Effector memory CD8-positive, alpha-beta T cell (primary cell): ENCODE results near the gene GALC.

Experiments used
- ATAC-seq: fragments of 150-1000 bp; cut with Tn5 transposase; replicated peaks from 2 replicates; pipeline ENCODE4 v1.10.0; 2021; ENCODE audit warnings: mild to moderate bottlenecking, moderate library complexity
- DNase-seq, 3 experiments: peaks; one replicate each; pipeline ENCODE4 v3.0.0; 2021
- H3K27ac Mint-ChIP-seq, 2 donors: one replicate each; pipeline ENCODE4 v1.8.0; 2022; ENCODE audit warnings: mild to moderate bottlenecking in 2 of 2, mixed read lengths in 2 of 2, moderate library complexity in 2 of 2
- H3K27me3 Mint-ChIP-seq, 2 donors: one replicate each; pipeline ENCODE4 v1.8.0; 2022; ENCODE audit warnings: mixed read lengths in 2 of 2
- H3K36me3 Mint-ChIP-seq: one replicate; pipeline ENCODE4 v1.8.0; 2022; ENCODE audit warnings: mild to moderate bottlenecking, moderate library complexity, mixed read lengths; ENCODE audit not compliant: insufficient read depth
- H3K4me1 Mint-ChIP-seq, 2 donors: one replicate each; pipeline ENCODE4 v1.8.0; 2022; ENCODE audit warnings: low read depth in 2 of 2, mixed read lengths in 2 of 2
- H3K4me3 Mint-ChIP-seq, 2 donors: one replicate each; pipeline ENCODE4 v1.8.0; 2022; ENCODE audit warnings: mild to moderate bottlenecking in 2 of 2, mixed read lengths in 2 of 2, moderate library complexity in 2 of 2
- H3K9me3 Mint-ChIP-seq, 2 donors: one replicate each; pipeline ENCODE4 v1.8.0; 2022; ENCODE audit warnings: mixed read lengths in 2 of 2

The GALC gene

GRCh38 chr14:87916103-87916885 lies 76.7 kb downstream of the GALC start:
- H3K36me3 Mint-ChIP-seq: peaks cover 7% of the 10 kb centered on the region
- peaks cover 12 to 21% of the 10 kb centered on the region in 2 donors for H3K9me3 Mint-ChIP-seq
- no peak overlapping the region for H3K4me3 Mint-ChIP-seq
- no peaks in the 10 kb centered on the region for H3K4me1 Mint-ChIP-seq
- H3K27ac Mint-ChIP-seq: no peak overlapping the region
- no peak for ATAC-seq
- no peak for DNase-seq
- peaks cover 28 to 41% of the 10 kb centered on the region in 2 donors for H3K27me3 Mint-ChIP-seq

- Mint-ChIP-seq H3K4me1 (no peaks in the 10 kb centered on the region), H3K36me3 (peaks cover 5% of the 10 kb centered on the region), H3K27me3 (peaks cover 26 to 29% of the 10 kb centered on the region in 2 donors), H3K9me3 (peaks cover 2 to 12% of the 10 kb centered on the region in 2 donors), H3K4me3 (no peak overlapping the region), H3K27ac (no peak overlapping the region)
- no peak for ATAC-seq
- no peak for DNase-seq
Observed at GRCh38 chr14:87908550-87908949, 84.4 kb downstream of the GALC start.

- ATAC-seq: no peak
- H3K4me3 Mint-ChIP-seq: no peak overlapping the region
- no peaks in the 10 kb centered on the region for H3K9me3 Mint-ChIP-seq
- peaks cover 3% of the 10 kb centered on the region for H3K36me3 Mint-ChIP-seq
- H3K27ac Mint-ChIP-seq: no peak overlapping the region
- DNase-seq: no peak
- H3K27me3 Mint-ChIP-seq: peaks cover 35 to 40% of the 10 kb centered on the region in 2 donors
- no peaks in the 10 kb centered on the region for H3K4me1 Mint-ChIP-seq
Observed at GRCh38 chr14:87901652-87902051, 91.3 kb downstream of the GALC start.

- H3K27me3 Mint-ChIP-seq: peaks cover 37 to 43% of the 10 kb centered on the region in 2 donors
- no peaks in the 10 kb centered on the region for H3K9me3 Mint-ChIP-seq
- H3K4me3 Mint-ChIP-seq: no peak overlapping the region
- H3K4me1 Mint-ChIP-seq: no peaks in the 10 kb centered on the region
- no peak for ATAC-seq
- no peak overlapping the region for H3K27ac Mint-ChIP-seq
- H3K36me3 Mint-ChIP-seq: peaks cover 3% of the 10 kb centered on the region
- DNase-seq: no peak
Observed at GRCh38 chr14:87901236-87901635, 91.7 kb downstream of the GALC start.

- no peak for ATAC-seq
- Mint-ChIP-seq H3K9me3 (no peaks in the 10 kb centered on the region), H3K27me3 (peaks cover 28 to 31% of the 10 kb centered on the region in 2 donors), H3K4me1 (no peaks in the 10 kb centered on the region), H3K27ac (no peak overlapping the region), H3K4me3 (no peak overlapping the region), H3K36me3 (peaks cover 3% of the 10 kb centered on the region)
- DNase-seq: no peak
Observed at GRCh38 chr14:87899228-87899627, 93.8 kb downstream of the GALC start.

- Mint-ChIP-seq H3K9me3 (no peaks in the 10 kb centered on the region), H3K4me3 (no peak overlapping the region), H3K36me3 (no peaks in the 10 kb centered on the region), H3K27me3 (peaks cover 21 to 23% of the 10 kb centered on the region in 2 donors), H3K4me1 (no peaks in the 10 kb centered on the region), H3K27ac (no peak overlapping the region)
- ATAC-seq (no peak), DNase-seq (no peak)
Observed at GRCh38 chr14:87898301-87898700, 94.7 kb downstream of the GALC start.

GRCh38 chr14:87896393-87897380 lies 96.3 kb downstream of the GALC start:
- Mint-ChIP-seq H3K27ac (no peak overlapping the region), H3K36me3 (no peaks in the 10 kb centered on the region), H3K27me3 (peaks cover 21% of the 10 kb centered on the region in 2 donors), H3K4me1 (no peaks in the 10 kb centered on the region), H3K9me3 (no peaks in the 10 kb centered on the region), H3K4me3 (no peak overlapping the region)
- ATAC-seq: no peak
- no peak for DNase-seq

- DNase-seq (no peak), ATAC-seq (no peak)
- Mint-ChIP-seq H3K4me1 (no peaks in the 10 kb centered on the region), H3K27me3 (peaks cover 21% of the 10 kb centered on the region in 2 donors), H3K36me3 (no peaks in the 10 kb centered on the region), H3K9me3 (no peaks in the 10 kb centered on the region), H3K4me3 (no peak overlapping the region), H3K27ac (no peak overlapping the region)
Observed at GRCh38 chr14:87894920-87895319, 98.1 kb downstream of the GALC start.

- DNase-seq (no peak), ATAC-seq (no peak)
- H3K4me3 Mint-ChIP-seq: no peak overlapping the region
- peaks cover 20 to 31% of the 10 kb centered on the region in 2 donors for H3K27me3 Mint-ChIP-seq
- no peaks in the 10 kb centered on the region for H3K36me3 Mint-ChIP-seq
- H3K9me3 Mint-ChIP-seq: no peaks in the 10 kb centered on the region
- no peak overlapping the region for H3K27ac Mint-ChIP-seq
- no peaks in the 10 kb centered on the region for H3K4me1 Mint-ChIP-seq
Observed at GRCh38 chr14:87892763-87893162, 100.2 kb downstream of the GALC start.

GRCh38 chr14:87888136-87888999 lies 104.6 kb downstream of the GALC start:
- ATAC-seq: no peak
- Mint-ChIP-seq H3K36me3 (no peaks in the 10 kb centered on the region), H3K9me3 (no peaks in the 10 kb centered on the region), H3K27me3 (peaks cover 26 to 39% of the 10 kb centered on the region in 2 donors), H3K27ac (no peak overlapping the region), H3K4me1 (no peaks in the 10 kb centered on the region), H3K4me3 (no peak overlapping the region)
- DNase-seq: no peak

- no peaks in the 10 kb centered on the region for H3K4me1 Mint-ChIP-seq
- H3K27ac Mint-ChIP-seq: no peak overlapping the region
- ATAC-seq: no peak
- H3K9me3 Mint-ChIP-seq: no peaks in the 10 kb centered on the region
- no peak for DNase-seq
- no peaks in the 10 kb centered on the region for H3K36me3 Mint-ChIP-seq
- peaks cover 53 to 57% of the 10 kb centered on the region in 2 donors for H3K27me3 Mint-ChIP-seq
- no peak overlapping the region for H3K4me3 Mint-ChIP-seq
Observed at GRCh38 chr14:87883750-87884149, 109.2 kb downstream of the GALC start.
